Gastrocnemius medialis (tissue), 4 donors: Measurements from ENCODE around the gene C20orf204.

Experiments used
- POLR2A ChIP-seq, 2 donors: fragments of 450-650 bp; IDR thresholded peaks; one replicate each; pipeline ENCODE4 v1.6.1; 2017; ENCODE audit warnings: antibody characterized with exemption in 2 of 2, mild to moderate bottlenecking in 2 of 2, moderate library complexity in 2 of 2
- TF ChIP-seq, protein P1 (sequence below), 5 experiments: fragments of 450-650 bp in 3 of 5; fragments of 200-600 bp in 2 of 5; sonication (generic) in 2 of 5; IDR thresholded peaks in 4 of 5; conservative IDR thresholded peaks in 1 of 5; 1 replicate in 4 of 5; 2 replicates in 1 of 5; pipeline ENCODE4 v1.5.1; 2016 to 2019; ENCODE audit warnings: antibody characterized with exemption in 5 of 5, mild to moderate bottlenecking in 3 of 5, moderate library complexity in 3 of 5

GRCh38 chr20:64079273-64080012, 43.5 kb downstream of the C20orf204 start, which contains the start of gene RGS19:
- TF ChIP-seq, protein P1, sequence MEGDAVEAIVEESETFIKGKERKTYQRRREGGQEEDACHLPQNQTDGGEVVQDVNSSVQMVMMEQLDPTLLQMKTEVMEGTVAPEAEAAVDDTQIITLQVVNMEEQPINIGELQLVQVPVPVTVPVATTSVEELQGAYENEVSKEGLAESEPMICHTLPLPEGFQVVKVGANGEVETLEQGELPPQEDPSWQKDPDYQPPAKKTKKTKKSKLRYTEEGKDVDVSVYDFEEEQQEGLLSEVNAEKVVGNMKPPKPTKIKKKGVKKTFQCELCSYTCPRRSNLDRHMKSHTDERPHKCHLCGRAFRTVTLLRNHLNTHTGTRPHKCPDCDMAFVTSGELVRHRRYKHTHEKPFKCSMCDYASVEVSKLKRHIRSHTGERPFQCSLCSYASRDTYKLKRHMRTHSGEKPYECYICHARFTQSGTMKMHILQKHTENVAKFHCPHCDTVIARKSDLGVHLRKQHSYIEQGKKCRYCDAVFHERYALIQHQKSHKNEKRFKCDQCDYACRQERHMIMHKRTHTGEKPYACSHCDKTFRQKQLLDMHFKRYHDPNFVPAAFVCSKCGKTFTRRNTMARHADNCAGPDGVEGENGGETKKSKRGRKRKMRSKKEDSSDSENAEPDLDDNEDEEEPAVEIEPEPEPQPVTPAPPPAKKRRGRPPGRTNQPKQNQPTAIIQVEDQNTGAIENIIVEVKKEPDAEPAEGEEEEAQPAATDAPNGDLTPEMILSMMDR (IDR thresholded peaks at IDR 0.05 in 4 of 5, conservative IDR thresholded peaks at IDR 0.05 in 1 of 5), result no peak
- peak; percentile 11 to 32 for TF ChIP-seq POLR2A (IDR thresholded peaks at IDR 0.05)
